Measurements from ENCODE around the gene MEGF11. TPM values are rescaled to one million over a fixed set of nuclear protein-coding genes. Genes with fewer than 3 reads are reported as not detected.

MEGF11 gene
- total RNA-seq, 6 experiments from 2014 or later = not detected

DNA sequence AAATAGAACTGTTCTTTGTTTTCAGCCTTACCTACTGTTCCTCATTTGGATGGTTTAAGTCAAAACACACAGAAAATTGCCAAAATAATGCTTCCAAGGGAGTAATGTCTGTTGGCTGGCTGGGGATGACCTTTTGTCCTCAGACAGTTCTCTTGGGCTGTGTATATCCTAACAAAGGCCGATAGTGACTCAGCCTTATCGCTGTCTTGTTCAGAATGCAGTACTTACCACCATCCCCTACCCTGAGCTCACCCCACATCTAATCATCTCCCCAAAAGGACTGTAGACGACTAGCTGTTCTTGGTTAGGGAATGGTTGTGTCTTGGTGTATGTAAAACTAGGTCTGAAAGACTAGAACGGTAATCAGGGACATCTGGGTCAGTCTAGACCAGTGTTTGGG, 349.2 kb downstream of the MEGF11 start:
- Mint-ChIP-seq H3K9me3 (no peaks in the 10 kb centered on the region), H3K4me1 (ENCODE audit: low read depth) (peaks cover 28% of the 10 kb centered on the region), H3K27me3 (ENCODE audit: insufficient read depth) (peaks cover 2% of the 10 kb centered on the region; the same call in 1 of the 2 replicates), H3K36me3 (ENCODE audit: low read depth) (peaks cover 22% of the 10 kb centered on the region), H3K27ac (no peak overlapping the region), H3K4me3 (no peak overlapping the region)
- TF ChIP-seq, protein P1, sequence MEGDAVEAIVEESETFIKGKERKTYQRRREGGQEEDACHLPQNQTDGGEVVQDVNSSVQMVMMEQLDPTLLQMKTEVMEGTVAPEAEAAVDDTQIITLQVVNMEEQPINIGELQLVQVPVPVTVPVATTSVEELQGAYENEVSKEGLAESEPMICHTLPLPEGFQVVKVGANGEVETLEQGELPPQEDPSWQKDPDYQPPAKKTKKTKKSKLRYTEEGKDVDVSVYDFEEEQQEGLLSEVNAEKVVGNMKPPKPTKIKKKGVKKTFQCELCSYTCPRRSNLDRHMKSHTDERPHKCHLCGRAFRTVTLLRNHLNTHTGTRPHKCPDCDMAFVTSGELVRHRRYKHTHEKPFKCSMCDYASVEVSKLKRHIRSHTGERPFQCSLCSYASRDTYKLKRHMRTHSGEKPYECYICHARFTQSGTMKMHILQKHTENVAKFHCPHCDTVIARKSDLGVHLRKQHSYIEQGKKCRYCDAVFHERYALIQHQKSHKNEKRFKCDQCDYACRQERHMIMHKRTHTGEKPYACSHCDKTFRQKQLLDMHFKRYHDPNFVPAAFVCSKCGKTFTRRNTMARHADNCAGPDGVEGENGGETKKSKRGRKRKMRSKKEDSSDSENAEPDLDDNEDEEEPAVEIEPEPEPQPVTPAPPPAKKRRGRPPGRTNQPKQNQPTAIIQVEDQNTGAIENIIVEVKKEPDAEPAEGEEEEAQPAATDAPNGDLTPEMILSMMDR (IDR thresholded peaks at IDR 0.05) = no peak
- no peak for DNase-seq

DNA sequence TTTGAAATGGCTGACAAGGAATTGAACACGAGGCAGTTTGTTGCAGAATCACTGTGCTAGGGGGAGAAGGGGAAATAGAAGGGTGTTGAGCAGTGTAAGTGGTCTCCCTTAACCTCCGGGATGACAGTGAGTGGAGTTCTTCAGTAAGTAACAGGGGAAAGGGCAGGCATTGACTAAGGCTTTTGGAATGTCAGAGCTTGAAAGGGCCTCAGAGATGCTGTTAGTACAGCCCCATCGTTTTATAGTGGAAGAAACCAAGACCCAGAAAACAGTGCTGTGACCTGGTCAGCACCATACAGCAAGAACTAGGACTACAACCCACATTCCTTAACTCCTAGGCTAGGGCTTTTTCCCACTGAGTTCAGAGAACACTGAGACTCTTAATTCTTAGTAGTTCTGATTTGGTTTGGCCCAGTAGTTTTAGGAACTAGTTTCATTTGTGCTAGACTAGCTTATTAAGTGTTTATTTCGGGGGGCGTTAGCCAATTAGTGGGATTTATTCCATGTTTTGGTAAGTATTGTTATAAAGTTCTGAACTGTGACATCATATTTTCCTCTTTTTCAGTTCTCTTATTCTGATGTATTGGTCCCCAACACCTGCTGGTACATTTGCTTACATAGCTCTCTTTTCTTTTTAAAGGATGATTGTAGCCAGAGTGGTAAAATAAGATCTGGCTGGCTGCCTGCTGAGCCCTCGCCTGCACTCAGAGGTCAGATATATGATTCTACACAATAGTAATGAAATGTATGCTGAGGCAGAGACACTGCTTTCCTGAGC, 350.1 kb downstream of the MEGF11 start:
- Mint-ChIP-seq H3K27me3 (ENCODE audit: insufficient read depth) (peaks cover 2% of the 10 kb centered on the region; the same call in 1 of the 2 replicates), H3K36me3 (ENCODE audit: low read depth) (peaks cover 28% of the 10 kb centered on the region), H3K4me3 (no peak overlapping the region), H3K9me3 (no peaks in the 10 kb centered on the region), H3K27ac (peak overlapping the region; percentile 33; the same call in 1 of the 2 replicates), H3K4me1 (ENCODE audit: low read depth) (peaks cover 28% of the 10 kb centered on the region)
- TF ChIP-seq, protein P1 (IDR thresholded peaks at IDR 0.05) = no peak
- peak; percentile 27 for DNase-seq

DNA sequence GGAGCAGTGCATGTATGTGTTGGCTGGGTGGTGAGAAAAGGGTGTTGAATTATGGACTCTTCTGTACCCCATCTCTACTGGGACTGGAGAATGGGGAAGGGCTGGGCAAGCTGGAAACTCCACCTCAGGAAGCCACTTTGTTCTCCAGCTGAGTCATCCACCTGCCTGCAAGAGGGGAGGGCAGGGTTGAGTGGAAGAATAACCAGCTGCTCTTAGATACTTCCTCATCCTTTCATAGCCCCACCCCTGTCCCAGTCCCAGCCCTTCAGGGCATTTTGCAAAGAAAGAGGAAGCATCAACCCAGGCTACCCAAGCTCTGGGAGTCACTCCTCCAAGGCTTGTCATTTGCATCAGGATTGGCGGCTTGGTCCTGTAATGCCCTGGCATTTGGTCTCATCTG, 351.2 kb downstream of the MEGF11 start:
- peaks cover 35% of the 10 kb centered on the region for H3K36me3 Mint-ChIP-seq (ENCODE audit: low read depth)

DNA sequence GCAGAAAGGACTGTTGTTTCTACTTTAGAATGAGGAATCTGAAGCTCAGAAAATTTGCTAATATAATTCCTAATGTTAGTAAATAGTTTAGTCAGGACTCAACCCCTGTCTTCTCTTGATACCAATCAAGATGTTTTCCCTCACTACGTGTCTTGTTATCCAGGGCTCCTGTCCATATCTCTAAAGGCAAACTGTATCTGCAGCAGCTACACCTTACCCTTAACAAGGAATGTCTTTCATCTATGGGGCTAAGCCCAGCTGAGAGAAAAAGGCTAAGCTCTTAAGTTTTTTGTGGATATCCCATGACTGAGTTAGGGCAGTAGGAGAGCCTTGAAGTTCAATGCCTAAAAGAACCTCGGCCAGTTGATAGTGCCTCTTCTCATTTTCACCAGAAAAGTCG, 351.7 kb downstream of the MEGF11 start:
- Mint-ChIP-seq H3K4me3 (no peak overlapping the region), H3K36me3 (ENCODE audit: low read depth) (peaks cover 35% of the 10 kb centered on the region), H3K27me3 (ENCODE audit: insufficient read depth) (peaks cover 2% of the 10 kb centered on the region; the same call in 1 of the 2 replicates), H3K4me1 (ENCODE audit: low read depth) (peaks cover 28% of the 10 kb centered on the region), H3K9me3 (no peaks in the 10 kb centered on the region), H3K27ac (no peak overlapping the region)
- TF ChIP-seq, protein P1 (IDR thresholded peaks at IDR 0.05) = no peak
- DNase-seq = no peak

More for the DNA sequence above, 351.2 kb downstream of the MEGF11 start:
- H3K4me1 Mint-ChIP-seq (ENCODE audit: low read depth) = peaks cover 28% of the 10 kb centered on the region
- DNase-seq = no peak
- no peak overlapping the region; the same call in 1 of the 2 replicates for H3K27ac Mint-ChIP-seq
- peaks cover 2% of the 10 kb centered on the region; the same call in 1 of the 2 replicates for H3K27me3 Mint-ChIP-seq (ENCODE audit: insufficient read depth)
- no peak overlapping the region for H3K4me3 Mint-ChIP-seq
- TF ChIP-seq, protein P1 (IDR thresholded peaks at IDR 0.05) = no peak
- H3K9me3 Mint-ChIP-seq = no peaks in the 10 kb centered on the region

DNA sequence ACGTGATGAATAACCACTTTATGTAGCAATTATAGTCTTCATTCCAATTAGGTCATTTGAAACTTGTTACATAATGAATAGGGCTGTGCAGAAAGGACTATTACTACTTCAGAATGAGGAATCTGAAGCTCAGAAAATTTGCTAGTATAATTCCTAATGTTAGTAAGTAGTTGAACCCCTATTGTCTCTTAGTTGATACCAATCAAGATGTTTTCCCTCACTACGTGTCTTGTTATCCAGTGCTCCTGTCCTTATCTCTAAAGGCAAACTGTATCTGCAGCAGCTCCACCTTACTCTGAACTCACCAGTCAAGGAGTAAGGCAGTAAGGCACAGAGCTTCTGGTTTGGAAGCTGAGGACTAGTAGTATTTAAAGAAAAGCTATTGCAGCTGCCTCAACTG, 352.2 kb downstream of the MEGF11 start:
- no peak for DNase-seq
- H3K36me3 Mint-ChIP-seq (ENCODE audit: low read depth) = peaks cover 38% of the 10 kb centered on the region
- no peaks in the 10 kb centered on the region for H3K9me3 Mint-ChIP-seq
- no peak overlapping the region for H3K27ac Mint-ChIP-seq
- H3K4me1 Mint-ChIP-seq (ENCODE audit: low read depth) = peaks cover 28% of the 10 kb centered on the region
- H3K4me3 Mint-ChIP-seq = no peak overlapping the region
- peaks cover 2% of the 10 kb centered on the region; the same call in 1 of the 2 replicates for H3K27me3 Mint-ChIP-seq (ENCODE audit: insufficient read depth)
- TF ChIP-seq, protein P1 (IDR thresholded peaks at IDR 0.05) = no peak

Data from HFFc6 (cell line).